ENCODE results near the gene NOTCH1. TPM values are rescaled to one million over a fixed set of nuclear protein-coding genes. Genes with fewer than 3 reads are reported as not detected.

Gene NOTCH1
- total and polyA plus RNA-seq, 7 experiments from 2014 or later, result 1.9 to 92.9 (median 52.0) TPM

DNA sequence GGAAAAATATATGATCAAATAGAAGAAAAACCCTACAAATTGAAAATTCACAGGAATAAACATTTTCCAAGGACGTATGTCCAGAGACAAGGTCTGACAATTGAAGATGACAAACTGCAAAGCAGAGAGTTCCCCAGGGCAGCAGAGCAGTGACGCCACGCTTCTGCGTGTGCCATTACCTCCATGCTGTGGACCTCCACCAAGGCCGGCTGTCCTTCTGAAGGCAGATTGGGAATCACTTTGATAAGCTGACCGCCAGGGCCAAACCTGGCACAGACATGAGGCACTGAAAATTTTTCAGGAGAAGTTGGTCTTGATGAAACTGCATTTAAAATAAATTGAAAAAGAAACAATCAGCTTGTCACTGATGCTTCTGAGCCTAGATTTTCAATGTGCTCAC lies 81.6 kb downstream of the NOTCH1 start:
- H3K36me3 ChIP-seq (ENCODE audit: control insufficient read depth in 2 of 3, insufficient read depth in 3 of 3, low read length in 3 of 3), result peaks cover 30 to 93% (median 38%) of the 10 kb centered on the region in 3 experiments
- ChIA-PET POLR2A (no interaction called here), CTCF (interaction anchor here (0.6 kb wide), 2 partner anchors 18 to 157 kb away, joined by 3 read pairs; no protein-coding TSS in a partner anchor)
- no peaks in the 10 kb centered on the region for H3K27me3 ChIP-seq (ENCODE audit: control insufficient read depth in 2 of 2, insufficient read depth in 2 of 2, low read length in 2 of 2)
- H3K27ac ChIP-seq (ENCODE audit: low read depth, low read length), result no peak overlapping the region
- no peak overlapping the region for H3K4me3 ChIP-seq (ENCODE audit: low read length)
- H3K9me3 Mint-ChIP-seq, result no peaks in the 10 kb centered on the region
- ATAC-seq, result no peak
- H3K36me3 Mint-ChIP-seq, result peaks cover 4 to 49% (median 6%) of the 10 kb centered on the region in 5 donors
- no peak for DNase-seq
- intact Hi-C loops (cut with micrococcal nuclease), result no loop called here
- no peaks in the 10 kb centered on the region for H3K9me3 ChIP-seq (ENCODE audit: control insufficient read depth in 2 of 3, low read length in 3 of 3)
- H3K4me1 Mint-ChIP-seq, result peaks cover 0 to 6% (median 0%) of the 10 kb centered on the region in 7 donors
- no peak overlapping the region for H3K4me3 Mint-ChIP-seq
- no peaks in the 10 kb centered on the region for H3K27me3 Mint-ChIP-seq
- H3K27ac Mint-ChIP-seq, result no peak overlapping the region
- H3K4me1 ChIP-seq (ENCODE audit: control insufficient read depth in 2 of 2, insufficient read depth in 2 of 2, low read length in 2 of 2), result no peaks in the 10 kb centered on the region

GRCh38 chr9:136463578-136463977 lies 82.3 kb downstream of the NOTCH1 start:
- H3K9me3 Mint-ChIP-seq, result no peaks in the 10 kb centered on the region
- POLR2A ChIA-PET, result no interaction called here

DNA sequence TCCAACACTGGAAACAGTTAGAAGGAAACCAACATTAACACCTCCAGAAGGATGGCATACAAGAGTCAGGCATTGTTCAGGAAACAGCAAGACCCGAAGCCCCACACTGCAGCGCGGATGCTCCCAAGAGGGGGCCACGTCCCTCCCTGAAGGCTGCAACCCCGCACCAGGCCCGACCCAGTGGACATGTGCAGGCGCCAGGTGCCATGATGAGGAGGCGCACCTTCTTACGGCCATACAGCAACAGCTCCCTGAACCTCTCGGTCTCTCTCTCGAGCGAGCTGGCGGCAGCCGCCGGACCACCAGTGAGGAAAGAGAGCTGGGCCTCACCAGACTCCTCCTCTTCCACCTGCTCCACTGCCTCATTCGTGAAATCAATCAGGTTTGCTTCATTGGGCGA lies 83.2 kb downstream of the NOTCH1 start:
- Histone ChIP-seq H3K4me1 (ENCODE audit: control insufficient read depth in 2 of 2, insufficient read depth in 2 of 2, low read length in 2 of 2) (no peaks in the 10 kb centered on the region), H3K27ac (ENCODE audit: low read depth, low read length) (no peak overlapping the region), H3K27me3 (ENCODE audit: control insufficient read depth in 2 of 2, insufficient read depth in 2 of 2, low read length in 2 of 2) (no peaks in the 10 kb centered on the region), H3K36me3 (ENCODE audit: control insufficient read depth in 2 of 3, insufficient read depth in 3 of 3, low read length in 3 of 3) (peaks cover 35 to 97% (median 39%) of the 10 kb centered on the region in 3 experiments), H3K9me3 (ENCODE audit: control insufficient read depth in 2 of 3, low read length in 3 of 3) (no peaks in the 10 kb centered on the region), H3K4me3 (ENCODE audit: low read length) (no peak overlapping the region)
- Mint-ChIP-seq H3K27me3 (no peaks in the 10 kb centered on the region), H3K4me3 (no peak overlapping the region), H3K4me1 (peaks cover 0 to 6% (median 0%) of the 10 kb centered on the region in 7 donors), H3K27ac (no peak overlapping the region), H3K36me3 (peaks cover 4 to 54% (median 12%) of the 10 kb centered on the region in 5 donors), H3K9me3 (no peaks in the 10 kb centered on the region)
- intact Hi-C loops (cut with micrococcal nuclease), result no loop called here
- ATAC-seq (no peak), DNase-seq (no peak)
- CTCF ChIA-PET, result no interaction called here
- POLR2A ChIA-PET, result no interaction called here

More at GRCh38 chr9:136463578-136463977, 82.3 kb downstream of the NOTCH1 start:
- Histone ChIP-seq H3K4me3 (ENCODE audit: low read length) (no peak overlapping the region), H3K27me3 (ENCODE audit: control insufficient read depth in 2 of 2, insufficient read depth in 2 of 2, low read length in 2 of 2) (no peaks in the 10 kb centered on the region), H3K27ac (ENCODE audit: low read depth, low read length) (no peak overlapping the region), H3K9me3 (ENCODE audit: control insufficient read depth in 2 of 3, low read length in 3 of 3) (no peaks in the 10 kb centered on the region), H3K4me1 (ENCODE audit: control insufficient read depth in 2 of 2, insufficient read depth in 2 of 2, low read length in 2 of 2) (no peaks in the 10 kb centered on the region), H3K36me3 (ENCODE audit: control insufficient read depth in 2 of 3, insufficient read depth in 3 of 3, low read length in 3 of 3) (peaks cover 35 to 95% (median 39%) of the 10 kb centered on the region in 3 experiments)
- no peaks in the 10 kb centered on the region for H3K27me3 Mint-ChIP-seq
- H3K4me1 Mint-ChIP-seq, result peaks cover 0 to 6% (median 0%) of the 10 kb centered on the region in 7 donors
- CTCF ChIA-PET, result no interaction called here
- H3K36me3 Mint-ChIP-seq, result peaks cover 4 to 56% (median 12%) of the 10 kb centered on the region in 5 donors
- no peak for DNase-seq
- no peak overlapping the region for H3K27ac Mint-ChIP-seq
- intact Hi-C loops (cut with micrococcal nuclease), result no loop called here
- ATAC-seq, result no peak
- H3K4me3 Mint-ChIP-seq, result no peak overlapping the region

GRCh38 chr9:136460772-136461325 lies 85.0 kb downstream of the NOTCH1 start:
- H3K27me3 Mint-ChIP-seq, result no peaks in the 10 kb centered on the region

GRCh38 chr9:136459425-136459824 lies 86.4 kb downstream of the NOTCH1 start:
- Histone ChIP-seq H3K27me3 (ENCODE audit: control insufficient read depth in 2 of 2, insufficient read depth in 2 of 2, low read length in 2 of 2) (no peaks in the 10 kb centered on the region), H3K4me3 (ENCODE audit: low read length) (no peak overlapping the region), H3K9me3 (ENCODE audit: control insufficient read depth in 2 of 3, low read length in 3 of 3) (no peaks in the 10 kb centered on the region), H3K36me3 (ENCODE audit: control insufficient read depth in 2 of 3, insufficient read depth in 3 of 3, low read length in 3 of 3) (peaks cover 32 to 97% (median 40%) of the 10 kb centered on the region in 3 experiments), H3K4me1 (ENCODE audit: control insufficient read depth in 2 of 2, insufficient read depth in 2 of 2, low read length in 2 of 2) (no peaks in the 10 kb centered on the region), H3K27ac (ENCODE audit: low read depth, low read length) (no peak overlapping the region)
- peaks cover 0 to 6% (median 0%) of the 10 kb centered on the region in 7 donors for H3K4me1 Mint-ChIP-seq
- DNase-seq, result no peak
- ChIA-PET POLR2A (no interaction called here), CTCF (no interaction called here)
- no peak overlapping the region for H3K27ac Mint-ChIP-seq
- no peak for ATAC-seq
- intact Hi-C loops (cut with micrococcal nuclease), result no loop called here
- H3K36me3 Mint-ChIP-seq, result peaks cover 0 to 57% (median 13%) of the 10 kb centered on the region in 5 donors
- H3K27me3 Mint-ChIP-seq, result no peaks in the 10 kb centered on the region
- no peak overlapping the region for H3K4me3 Mint-ChIP-seq
- no peaks in the 10 kb centered on the region for H3K9me3 Mint-ChIP-seq

More at GRCh38 chr9:136460772-136461325, 85.0 kb downstream of the NOTCH1 start:
- no peak for ATAC-seq
- DNase-seq, result no peak
- intact Hi-C loops (cut with micrococcal nuclease), result no loop called here
- Histone ChIP-seq H3K4me3 (ENCODE audit: low read length) (no peak overlapping the region), H3K27ac (ENCODE audit: low read depth, low read length) (no peak overlapping the region), H3K36me3 (ENCODE audit: control insufficient read depth in 2 of 3, insufficient read depth in 3 of 3, low read length in 3 of 3) (peaks cover 41 to 97% (median 44%) of the 10 kb centered on the region in 3 experiments), H3K27me3 (ENCODE audit: control insufficient read depth in 2 of 2, insufficient read depth in 2 of 2, low read length in 2 of 2) (no peaks in the 10 kb centered on the region), H3K9me3 (ENCODE audit: control insufficient read depth in 2 of 3, low read length in 3 of 3) (no peaks in the 10 kb centered on the region), H3K4me1 (ENCODE audit: control insufficient read depth in 2 of 2, insufficient read depth in 2 of 2, low read length in 2 of 2) (no peaks in the 10 kb centered on the region)
- CTCF ChIA-PET, result no interaction called here
- Mint-ChIP-seq H3K9me3 (no peaks in the 10 kb centered on the region), H3K36me3 (peaks cover 4 to 60% (median 14%) of the 10 kb centered on the region in 5 donors), H3K4me3 (no peak overlapping the region), H3K4me1 (peaks cover 0 to 6% (median 0%) of the 10 kb centered on the region in 7 donors), H3K27ac (no peak overlapping the region)
- POLR2A ChIA-PET, result no interaction called here

- no peaks in the 10 kb centered on the region for H3K9me3 ChIP-seq (ENCODE audit: control insufficient read depth in 2 of 3, low read length in 3 of 3)
- CTCF ChIA-PET, result no interaction called here
- no peaks in the 10 kb centered on the region for H3K9me3 Mint-ChIP-seq
- H3K27me3 ChIP-seq (ENCODE audit: control insufficient read depth in 2 of 2, insufficient read depth in 2 of 2, low read length in 2 of 2), result no peaks in the 10 kb centered on the region
- intact Hi-C loops (cut with micrococcal nuclease), result no loop called here
- H3K27me3 Mint-ChIP-seq, result no peaks in the 10 kb centered on the region
- H3K27ac Mint-ChIP-seq, result no peak overlapping the region
- ATAC-seq, result no peak
- no peak overlapping the region for H3K4me3 ChIP-seq (ENCODE audit: low read length)
- H3K36me3 ChIP-seq (ENCODE audit: control insufficient read depth in 2 of 3, insufficient read depth in 3 of 3, low read length in 3 of 3), result peaks cover 30 to 92% (median 37%) of the 10 kb centered on the region in 3 experiments
- POLR2A ChIA-PET, result no interaction called here
- no peak overlapping the region for H3K4me3 Mint-ChIP-seq
- no peak overlapping the region for H3K27ac ChIP-seq (ENCODE audit: low read depth, low read length)
- H3K4me1 ChIP-seq (ENCODE audit: control insufficient read depth in 2 of 2, insufficient read depth in 2 of 2, low read length in 2 of 2), result no peaks in the 10 kb centered on the region
- H3K36me3 Mint-ChIP-seq, result peaks cover 7 to 53% (median 18%) of the 10 kb centered on the region in 5 donors
- peaks cover 0 to 6% (median 0%) of the 10 kb centered on the region in 7 donors for H3K4me1 Mint-ChIP-seq
- no peak for DNase-seq
Observed at GRCh38 chr9:136457326-136457725, 88.5 kb downstream of the NOTCH1 start.

DNA sequence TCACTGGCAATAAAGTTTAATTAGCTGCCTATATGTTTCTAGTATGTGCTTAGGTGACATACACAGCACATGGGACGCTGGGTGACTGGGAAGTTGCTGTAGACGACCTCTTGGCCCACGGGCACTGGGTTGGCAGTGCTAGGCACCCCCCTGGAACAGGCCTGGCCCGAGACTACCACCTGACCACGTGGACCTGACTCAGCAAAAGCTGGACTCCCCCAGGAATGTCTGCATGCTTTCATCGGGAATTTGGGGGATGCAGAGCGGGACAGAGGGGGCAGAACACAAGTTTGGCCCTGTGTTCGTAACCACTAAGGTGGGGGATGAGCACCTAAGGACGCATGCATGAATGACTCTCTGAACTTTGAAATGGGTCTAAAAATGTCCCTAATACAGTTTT lies 89.6 kb downstream of the NOTCH1 start:
- no peak overlapping the region for H3K27ac Mint-ChIP-seq
- no peak overlapping the region for H3K27ac ChIP-seq (ENCODE audit: low read depth, low read length)
- POLR2A ChIA-PET, result no interaction called here
- no peaks in the 10 kb centered on the region for H3K4me1 ChIP-seq (ENCODE audit: control insufficient read depth in 2 of 2, insufficient read depth in 2 of 2, low read length in 2 of 2)
- DNase-seq (no peak), ATAC-seq (no peak)
- no peak overlapping the region for H3K4me3 ChIP-seq (ENCODE audit: low read length)
- CTCF ChIA-PET, result no interaction called here
- peaks cover 26 to 88% (median 33%) of the 10 kb centered on the region in 3 experiments for H3K36me3 ChIP-seq (ENCODE audit: control insufficient read depth in 2 of 3, insufficient read depth in 3 of 3, low read length in 3 of 3)
- H3K4me3 Mint-ChIP-seq, result no peak overlapping the region
- no peaks in the 10 kb centered on the region for H3K27me3 ChIP-seq (ENCODE audit: control insufficient read depth in 2 of 2, insufficient read depth in 2 of 2, low read length in 2 of 2)
- no peaks in the 10 kb centered on the region for H3K9me3 Mint-ChIP-seq
- H3K9me3 ChIP-seq (ENCODE audit: control insufficient read depth in 2 of 3, low read length in 3 of 3), result no peaks in the 10 kb centered on the region
- peaks cover 7 to 57% (median 17%) of the 10 kb centered on the region in 5 donors for H3K36me3 Mint-ChIP-seq
- intact Hi-C loops (cut with micrococcal nuclease), result no loop called here
- no peaks in the 10 kb centered on the region for H3K27me3 Mint-ChIP-seq
- peaks cover 0 to 6% (median 0%) of the 10 kb centered on the region in 7 donors for H3K4me1 Mint-ChIP-seq

Measured in naive thymus-derived CD4-positive, alpha-beta T cell (primary cell).